NCI-H2107 treated with DMSO at 0.1 percent for 48 hours (cell line): ENCODE results near the gene SH3BP5.

Source experiments
- DNase-seq: peaks from one replicate; lab custom pipeline; 2025; ENCODE audit not compliant: unreplicated experiment; lab: John Stamatoyannopoulos, UW

Gene SH3BP5

DNA sequence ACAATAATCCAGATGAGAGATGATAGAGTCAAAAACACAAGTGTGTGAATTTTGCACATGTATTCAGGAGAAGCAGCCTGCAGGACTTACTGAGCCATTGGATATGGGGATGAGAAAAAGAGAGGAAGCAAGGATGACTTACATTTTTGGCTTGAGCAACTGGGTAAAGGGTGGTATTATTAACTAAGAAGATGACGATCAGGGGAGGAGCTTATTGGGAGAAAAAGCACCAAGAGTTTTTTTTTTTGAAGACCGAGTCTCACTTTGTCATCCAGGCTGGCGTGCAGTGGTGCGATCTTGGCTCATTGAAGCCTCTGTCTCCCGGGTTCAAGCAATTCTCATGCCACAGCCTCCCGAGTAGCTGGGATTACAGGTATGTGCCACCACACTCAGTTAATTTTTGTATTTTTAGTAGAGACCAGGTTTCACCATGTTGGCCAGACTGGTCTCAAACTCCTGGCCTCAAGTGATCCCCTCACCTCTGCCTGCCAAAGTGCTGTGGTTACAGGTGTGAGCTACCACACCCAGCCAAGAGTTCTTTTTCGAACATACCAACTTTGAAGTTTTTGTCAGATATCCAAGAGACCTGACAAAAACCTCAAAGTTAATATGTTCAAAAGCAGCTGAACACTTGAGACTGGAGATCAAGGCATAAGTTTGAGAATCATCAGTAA is 14.8 kb upstream of the SH3BP5 start:
- DNase-seq, result no peak

DNA sequence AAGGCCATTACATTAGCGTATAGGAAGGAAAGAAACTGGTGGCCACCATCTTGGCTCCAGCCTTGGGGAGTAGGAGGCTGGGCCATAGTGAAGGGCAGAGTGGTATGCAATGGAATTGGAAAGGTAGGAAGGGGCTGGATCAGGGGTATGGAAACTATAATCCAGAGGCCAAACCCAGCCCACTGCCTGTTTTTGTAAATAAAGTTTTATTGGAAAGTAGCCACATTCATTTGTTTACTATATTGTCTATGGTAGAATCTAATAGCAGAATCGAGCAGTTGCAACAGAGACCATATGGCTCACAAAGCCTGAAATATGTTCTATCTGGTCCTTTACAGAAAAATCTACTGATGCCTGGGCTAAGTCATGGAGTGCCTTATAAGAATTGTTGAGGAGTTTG is 14.1 kb upstream of the SH3BP5 start:
- no peak for DNase-seq

DNA sequence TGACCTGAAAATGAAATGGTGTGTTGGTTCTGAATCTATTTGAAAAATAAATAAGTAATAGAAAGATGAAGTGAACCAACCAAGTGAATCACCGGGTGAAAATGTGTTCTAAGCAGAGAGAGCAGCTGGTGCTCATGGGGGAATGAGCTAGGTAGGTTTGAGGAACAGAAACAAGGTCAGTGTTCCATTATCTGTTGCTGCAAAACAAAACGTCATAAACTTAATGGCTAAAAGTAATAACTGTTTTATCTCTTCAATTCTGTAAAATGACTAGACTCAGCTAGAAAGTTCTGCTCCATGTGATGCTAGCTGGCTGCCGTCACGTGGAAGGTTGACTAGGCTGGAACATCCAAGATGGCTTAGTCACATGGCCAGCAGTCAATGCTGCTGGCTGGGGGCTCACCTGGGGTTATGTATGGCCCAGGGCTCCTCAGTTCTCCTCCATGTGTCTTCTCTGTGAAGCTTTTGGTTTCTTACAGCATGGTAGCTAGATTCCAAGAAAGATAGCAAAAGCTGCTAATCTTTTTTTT is 13.3 kb upstream of the SH3BP5 start:
- no peak for DNase-seq

- DNase-seq, result peak; percentile 76
These were observed 12.8 kb upstream of the SH3BP5 start for GRCh38 chr3:15345066-15345607.

- no peak for DNase-seq
These were observed 10.6 kb upstream of the SH3BP5 start for GRCh38 chr3:15342945-15343344.

DNA sequence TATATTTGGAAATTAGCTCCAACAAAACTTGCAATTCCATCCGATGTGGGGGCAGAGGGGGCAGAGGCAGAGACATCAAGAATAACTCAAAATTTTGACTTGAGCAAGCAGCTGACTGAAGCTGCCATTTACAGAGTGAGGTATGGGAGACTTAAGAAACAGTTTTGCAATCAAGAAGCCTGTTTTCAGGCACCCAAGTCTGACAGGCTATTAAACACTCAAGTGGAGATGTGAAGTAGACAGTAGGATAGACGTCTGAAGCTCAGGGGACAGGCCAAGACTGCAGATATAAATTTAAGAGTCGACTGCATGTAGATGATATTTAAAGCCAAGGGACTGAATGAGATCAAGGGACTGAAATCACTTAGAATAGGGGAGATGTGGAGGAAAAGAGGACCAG is 9.9 kb upstream of the SH3BP5 start:
- no peak for DNase-seq

DNA sequence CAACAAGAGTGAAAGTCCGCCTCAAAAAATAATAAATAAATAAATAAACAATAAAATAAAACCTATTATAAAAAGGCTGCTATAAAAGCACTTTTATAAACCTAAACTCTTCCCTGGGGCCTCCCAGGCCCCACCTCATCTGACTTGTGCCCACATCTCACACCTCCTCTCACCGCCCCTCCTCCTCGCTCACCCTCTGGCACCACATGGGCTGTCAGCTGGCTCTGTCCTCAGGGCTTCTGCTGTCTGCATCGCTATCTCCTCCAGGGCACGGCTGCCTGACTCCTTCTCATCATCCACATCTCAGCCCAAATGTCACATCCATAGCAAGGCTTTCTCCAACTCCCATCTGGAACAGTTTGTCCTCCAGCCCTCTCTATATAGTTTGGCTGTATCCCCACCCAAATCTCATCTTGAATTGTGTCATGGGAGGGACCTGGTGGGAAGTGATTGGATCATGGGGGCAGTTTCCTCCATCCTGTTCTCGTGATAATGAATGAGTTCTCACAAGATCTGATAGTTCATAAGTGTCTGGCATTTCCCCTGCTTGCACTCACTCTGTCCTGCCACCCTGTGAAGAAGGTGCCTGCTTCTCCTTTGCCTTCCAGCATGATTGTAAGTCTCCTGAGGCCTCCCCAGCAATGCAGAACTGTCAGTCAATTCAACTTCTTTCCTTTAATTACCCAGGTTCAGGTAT is 8.8 kb upstream of the SH3BP5 start:
- DNase-seq, result no peak

GRCh38 chr3:15339786-15340215 is 7.4 kb upstream of the SH3BP5 start:
- no peak for DNase-seq

DNA sequence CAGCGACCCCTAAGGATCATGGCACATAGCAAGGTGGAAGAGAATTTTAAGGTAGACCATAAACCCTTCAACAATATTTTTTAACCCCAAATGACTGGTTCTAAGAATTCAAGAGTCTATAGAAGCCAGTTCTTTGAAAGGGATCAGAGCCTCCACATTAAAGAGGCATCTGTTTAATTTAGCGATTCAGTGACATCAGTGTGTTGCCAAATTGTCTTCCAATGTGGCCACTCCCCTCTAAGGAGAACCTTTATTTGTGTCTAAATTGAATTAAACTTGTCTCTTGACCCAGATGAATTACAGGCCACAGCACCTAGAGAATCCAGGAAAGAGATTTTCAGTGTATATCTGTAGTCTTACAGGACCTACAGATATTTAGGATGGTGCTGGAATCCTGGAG is 6.6 kb upstream of the SH3BP5 start:
- DNase-seq, result no peak

DNA sequence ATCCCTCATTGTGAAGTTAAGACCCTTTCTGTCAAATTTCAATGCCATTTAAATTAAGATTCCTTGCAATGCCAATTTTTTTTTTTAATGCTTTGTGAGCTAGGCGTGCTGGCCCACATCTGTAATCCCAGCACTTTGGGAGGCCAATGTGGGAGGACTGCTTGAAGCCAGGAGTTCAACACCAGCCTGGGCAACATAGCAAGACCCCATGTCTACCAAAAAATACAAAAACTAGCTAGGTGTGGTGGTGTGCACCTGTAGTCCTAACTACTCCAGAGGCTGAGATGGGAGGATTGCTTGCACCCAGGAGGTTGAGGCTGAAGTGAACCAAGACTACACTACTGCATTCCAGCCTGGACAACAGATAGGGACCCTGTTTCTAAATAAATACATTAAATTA is 5.6 kb upstream of the SH3BP5 start:
- no peak for DNase-seq

GRCh38 chr3:15336057-15336456 is 3.7 kb upstream of the SH3BP5 start:
- no peak for DNase-seq

DNA sequence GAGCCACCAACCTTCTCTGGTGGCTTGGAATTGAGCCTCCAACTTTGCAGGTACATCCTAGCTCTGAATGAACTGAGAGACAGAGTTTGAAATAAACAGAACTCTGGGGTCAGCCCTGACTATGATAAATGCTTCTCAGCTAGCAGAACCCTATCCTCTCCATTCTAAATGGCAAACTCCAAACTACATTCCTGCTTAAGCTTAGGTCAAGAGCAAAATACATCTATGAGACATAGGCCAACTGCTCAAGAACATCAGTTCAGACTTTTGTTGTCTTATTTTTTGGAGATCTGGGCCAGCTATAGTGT is 1.5 kb upstream of the SH3BP5 start:
- DNase-seq, result no peak

DNA sequence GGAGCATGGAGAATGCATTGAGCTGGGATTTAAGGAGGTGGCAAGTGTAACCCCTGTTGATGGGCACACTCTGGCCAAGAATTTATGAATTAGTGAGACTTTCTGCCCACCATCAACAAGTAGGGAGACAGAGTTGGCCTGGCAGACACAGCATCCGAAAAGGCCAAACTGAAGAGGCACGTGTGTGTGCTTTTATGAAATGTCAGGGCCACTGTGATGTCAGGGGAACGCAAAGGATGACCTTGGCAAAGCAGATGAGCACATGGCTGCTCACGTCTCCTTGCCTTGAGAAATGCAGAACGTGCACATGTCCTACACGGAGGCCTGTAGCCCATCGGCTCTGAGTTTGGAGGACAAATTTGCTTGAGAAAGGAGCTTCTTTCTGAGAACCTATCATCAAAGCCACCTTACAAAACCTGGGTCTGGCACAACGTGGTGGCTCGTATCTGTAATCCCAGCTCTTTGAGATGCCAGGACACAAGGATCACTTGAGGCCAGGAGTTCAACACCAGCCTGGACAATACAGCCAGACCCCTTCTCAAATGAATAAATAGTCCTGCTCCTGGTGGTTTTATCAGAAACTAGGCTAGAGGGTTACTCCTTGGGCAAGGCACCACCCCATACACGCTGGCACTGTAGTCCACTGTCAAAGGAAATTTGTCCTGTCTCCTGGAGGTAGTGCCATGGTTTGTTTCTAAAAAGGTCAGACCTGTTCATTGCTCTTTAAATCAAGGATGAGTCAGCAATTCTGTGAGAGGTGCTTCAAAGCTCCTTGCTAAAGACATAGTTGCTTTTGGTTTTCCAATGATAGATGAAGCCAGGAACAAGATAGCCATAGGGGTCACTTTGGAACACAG is 941 bp upstream of the SH3BP5 start:
- DNase-seq, result no peak

DNA sequence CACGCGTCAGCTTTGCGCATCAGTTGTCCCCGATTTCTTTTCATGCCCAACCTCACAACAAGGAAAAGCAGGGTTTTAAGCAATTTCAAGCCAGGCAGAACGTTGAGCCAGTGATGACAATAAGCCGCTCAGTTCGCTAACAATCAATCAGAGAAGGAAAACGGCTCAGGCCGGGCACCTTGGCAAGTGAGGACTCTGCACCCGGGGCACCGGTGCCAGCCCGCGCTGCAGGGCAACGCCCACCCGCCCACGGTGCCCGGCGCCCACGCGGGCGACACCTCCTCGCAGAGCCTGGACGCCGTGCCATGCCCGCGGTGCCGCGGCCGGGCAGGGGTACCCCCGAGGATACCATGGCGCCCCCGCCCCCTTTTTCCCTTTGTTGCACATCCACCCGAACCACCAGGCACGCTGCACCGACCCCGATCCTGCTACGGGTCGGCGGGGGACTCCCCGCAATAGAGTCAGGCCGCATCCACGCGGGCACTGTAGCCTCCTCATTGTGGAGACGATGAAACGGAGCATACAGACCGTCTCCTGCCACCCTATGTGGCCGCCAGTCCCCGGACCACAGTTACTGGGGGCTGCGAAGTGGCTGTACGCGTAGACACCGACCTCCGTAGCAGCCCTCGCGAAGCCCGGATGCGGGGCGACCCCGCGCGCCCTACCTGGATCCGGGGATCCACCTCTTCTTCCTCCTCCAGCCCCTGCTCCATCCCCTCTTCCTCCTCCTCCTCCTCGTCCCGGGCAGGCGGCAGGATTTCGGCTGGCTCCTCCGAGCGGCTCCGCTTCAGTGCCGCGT is 581 bp downstream of the SH3BP5 start:
- no peak for DNase-seq

GRCh38 chr3:15331072-15331605 is 1.2 kb downstream of the SH3BP5 start:
- DNase-seq, result no peak

GRCh38 chr3:15330031-15330596 is 2.3 kb downstream of the SH3BP5 start:
- peak; percentile 60 for DNase-seq

GRCh38 chr3:15329046-15330005 is 3.1 kb downstream of the SH3BP5 start:
- DNase-seq, result no peak

DNA sequence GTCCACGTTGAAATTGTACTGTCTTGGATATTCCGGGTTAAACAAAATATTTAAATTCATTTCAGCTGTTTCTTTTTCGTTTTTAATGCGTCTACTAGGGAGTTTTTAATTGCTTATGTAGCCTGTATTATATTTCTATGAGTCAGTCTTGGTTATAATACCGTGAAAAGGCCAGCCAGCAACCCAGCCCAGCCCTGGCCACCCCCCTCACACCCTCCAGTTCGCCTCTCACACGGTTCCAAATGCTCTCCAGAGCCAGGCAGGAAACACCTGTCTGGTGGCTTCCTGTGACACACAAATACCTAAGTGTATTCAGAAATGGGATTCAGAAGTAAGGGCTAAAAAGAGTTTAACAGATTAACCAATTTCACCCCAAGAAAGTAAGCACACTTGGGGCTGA is 4.4 kb downstream of the SH3BP5 start:
- peak; percentile 85 for DNase-seq

DNA sequence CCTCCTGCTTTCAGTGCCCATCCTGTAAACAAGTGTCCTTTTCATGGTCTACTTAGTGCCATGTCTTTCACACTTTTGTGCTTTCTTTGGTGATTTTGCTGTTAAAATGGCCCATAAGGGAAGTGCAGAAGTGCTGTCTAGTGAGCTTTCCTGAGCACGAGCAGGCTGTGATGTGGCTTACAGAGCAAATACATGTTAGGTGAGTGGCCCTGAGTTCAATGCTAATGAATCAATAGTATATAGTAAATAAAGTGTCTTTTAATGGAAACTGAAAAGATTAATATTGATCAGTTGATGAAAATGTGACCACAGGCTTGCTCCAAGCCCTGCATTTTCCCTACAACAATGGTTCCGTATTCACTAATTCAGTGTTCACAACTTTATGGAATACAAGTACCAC is 5.7 kb downstream of the SH3BP5 start:
- DNase-seq, result no peak
